Measurements from ENCODE around the gene KLF13.

- no peak for TF ChIP-seq POLR2A (IDR thresholded peaks at IDR 0.05)
- no peak for TF ChIP-seq CTCF (IDR thresholded peaks at IDR 0.05)
These were observed 66.2 kb downstream of the KLF13 start for GRCh38 chr15:31392761-31393401.
